Smooth muscle cell (in vitro differentiated cells): ENCODE measurements around the gene BEND6. TPM values are rescaled to one million over a fixed set of nuclear protein-coding genes. Genes with fewer than 3 reads are reported as not detected.

ENCODE experiments used
- DNase-seq: peaks from one replicate; lab custom pipeline; 2025; ENCODE audit not compliant: unreplicated experiment; lab: John Stamatoyannopoulos, UW
- H2AFZ ChIP-seq: fragments of 200-600 bp; sonication (generic); 2 replicates; pipeline ENCODE4 v1.6.0; 2016; ENCODE audit warnings: antibody characterized with exemption, low read depth, mild to moderate bottlenecking
- H3F3A ChIP-seq: fragments of 200-600 bp; sonication (generic); 2 replicates; pipeline ENCODE4 v1.6.0; 2017; ENCODE audit warnings: antibody characterized with exemption, low read depth
- H3K27ac ChIP-seq: fragments of 200-600 bp; sonication (generic); 2 replicates; pipeline ENCODE4 v1.5.1; 2016; ENCODE audit warnings: low read depth, mild to moderate bottlenecking
- H3K27me3 ChIP-seq: fragments of 200-600 bp; sonication (generic); 2 replicates; pipeline ENCODE4 v1.6.1; 2016; ENCODE audit warnings: low read depth, mild to moderate bottlenecking
- H3K36me3 ChIP-seq: fragments of 200-600 bp; sonication (generic); 2 replicates; pipeline ENCODE4 v1.5.1; 2016; ENCODE audit warnings: low read depth
- H3K4me1 ChIP-seq: fragments of 200-600 bp; sonication (generic); 2 replicates; pipeline ENCODE4 v1.5.1; 2016; ENCODE audit warnings: low read depth
- H3K4me2 ChIP-seq: fragments of 200-600 bp; sonication (generic); 2 replicates; pipeline ENCODE4 v1.6.0; 2016; ENCODE audit warnings: mild to moderate bottlenecking
- H3K4me3 ChIP-seq: fragments of 200-600 bp; sonication (generic); 2 replicates; pipeline ENCODE4 v1.5.1; 2016; ENCODE audit warnings: mild to moderate bottlenecking
- H3K79me2 ChIP-seq: fragments of 200-600 bp; sonication (generic); 2 replicates; pipeline ENCODE4 v1.6.0; 2016; ENCODE audit warnings: low read depth, mild to moderate bottlenecking
- H3K9ac ChIP-seq: fragments of 200-600 bp; sonication (generic); 2 replicates; pipeline ENCODE4 v1.6.0; 2016; ENCODE audit warnings: low read depth
- H3K9me3 ChIP-seq: fragments of 200-600 bp; sonication (generic); replicated peaks from 2 replicates; pipeline ENCODE4 v1.5.1; 2016; ENCODE audit warnings: low read depth
- H4K20me1 ChIP-seq: fragments of 200-600 bp; sonication (generic); 2 replicates; pipeline ENCODE4 v1.6.0; 2016; ENCODE audit warnings: low read depth
- WGBS: methylation state at CpG from one replicate; pipeline ENCODE4 v1.1.7; 2016; ENCODE audit warnings: low lambda C conversion rate; 5-methylcytosine and 5-hydroxymethylcytosine counted together
- polyA plus RNA-seq: library from polyadenylated mRNA; unstranded; fragments of >200 nt; fragmentation: Nextera tagmentation; extraction: Ambion mirVana; gene quantifications from 2 replicates; pipeline ENCODE4 v1.2.1, GENCODE V29; 2016
- total RNA-seq: library from RNA; depleted of rRNA; stranded (reverse); fragments of >200 nt; gene quantifications from 2 replicates; pipeline ENCODE4 v1.2.3, GENCODE V29; 2014
- TF ChIP-seq, protein P1 (sequence below): fragments of 200-600 bp; sonication (generic); IDR thresholded peaks from 2 replicates; pipeline ENCODE4 v1.5.1; 2017; ENCODE audit warnings: borderline replicate concordance, mild to moderate bottlenecking, antibody characterized with exemption; ENCODE audit not compliant: insufficient read depth, poor library complexity, severe bottlenecking

BEND6 gene
- total and polyA plus RNA-seq, 2 experiments from 2014 or later: 4.8 to 5.5 TPM

DNA sequence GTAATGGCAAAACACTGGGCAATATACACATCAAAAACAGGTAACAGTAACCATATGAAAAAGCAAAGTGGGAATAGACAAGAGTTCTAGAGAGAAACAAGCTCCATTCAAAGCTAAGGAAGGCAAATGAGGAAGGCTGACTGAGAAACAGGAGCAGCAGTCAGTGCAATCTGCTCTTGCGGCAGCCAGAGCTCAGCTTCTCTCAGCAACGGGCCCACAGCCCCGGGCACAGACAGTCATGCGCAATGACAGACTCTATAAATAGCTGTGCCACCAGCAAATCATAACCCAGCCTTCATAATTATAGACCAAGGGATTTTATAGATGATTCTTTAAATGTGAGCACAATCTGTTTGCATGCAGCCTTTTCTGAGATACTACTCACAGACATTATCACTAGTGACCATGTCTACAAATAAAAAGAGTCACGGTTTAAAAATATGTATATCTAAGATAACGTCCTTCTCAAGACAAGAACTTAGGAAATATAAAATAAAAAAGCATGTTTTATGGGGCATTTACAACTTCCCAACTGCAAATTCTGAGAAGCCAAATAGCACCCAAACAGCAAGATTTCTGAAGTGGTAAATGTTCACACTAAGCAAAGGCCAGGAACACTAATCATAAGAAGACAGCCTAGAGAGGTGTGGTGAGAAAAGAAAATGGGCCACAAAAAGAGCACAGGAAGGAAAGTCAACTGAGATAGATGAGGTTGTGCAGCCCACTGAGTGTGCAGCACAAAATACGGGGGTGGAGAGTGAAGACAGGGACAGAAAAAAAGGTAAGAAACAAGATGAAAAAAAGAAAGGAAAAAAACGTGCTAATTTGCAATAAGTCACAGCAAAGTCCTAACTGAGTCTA is 39.9 kb upstream of the BEND6 start:
- Histone ChIP-seq H3K4me3 (no peak overlapping the region), H3K36me3 (no peaks in the 10 kb centered on the region), H2AFZ (no peak overlapping the region), H3K27ac (peak overlapping the region; percentile 71), H4K20me1 (no peaks in the 10 kb centered on the region), H3K9me3 (no peaks in the 10 kb centered on the region), H3K27me3 (no peaks in the 10 kb centered on the region), H3K4me2 (peak overlapping the region; percentile 67), H3K9ac (no peak overlapping the region), H3K4me1 (peaks cover 19% of the 10 kb centered on the region), H3F3A (peaks cover 10% of the 10 kb centered on the region), H3K79me2 (no peaks in the 10 kb centered on the region)
- TF ChIP-seq, protein P1, sequence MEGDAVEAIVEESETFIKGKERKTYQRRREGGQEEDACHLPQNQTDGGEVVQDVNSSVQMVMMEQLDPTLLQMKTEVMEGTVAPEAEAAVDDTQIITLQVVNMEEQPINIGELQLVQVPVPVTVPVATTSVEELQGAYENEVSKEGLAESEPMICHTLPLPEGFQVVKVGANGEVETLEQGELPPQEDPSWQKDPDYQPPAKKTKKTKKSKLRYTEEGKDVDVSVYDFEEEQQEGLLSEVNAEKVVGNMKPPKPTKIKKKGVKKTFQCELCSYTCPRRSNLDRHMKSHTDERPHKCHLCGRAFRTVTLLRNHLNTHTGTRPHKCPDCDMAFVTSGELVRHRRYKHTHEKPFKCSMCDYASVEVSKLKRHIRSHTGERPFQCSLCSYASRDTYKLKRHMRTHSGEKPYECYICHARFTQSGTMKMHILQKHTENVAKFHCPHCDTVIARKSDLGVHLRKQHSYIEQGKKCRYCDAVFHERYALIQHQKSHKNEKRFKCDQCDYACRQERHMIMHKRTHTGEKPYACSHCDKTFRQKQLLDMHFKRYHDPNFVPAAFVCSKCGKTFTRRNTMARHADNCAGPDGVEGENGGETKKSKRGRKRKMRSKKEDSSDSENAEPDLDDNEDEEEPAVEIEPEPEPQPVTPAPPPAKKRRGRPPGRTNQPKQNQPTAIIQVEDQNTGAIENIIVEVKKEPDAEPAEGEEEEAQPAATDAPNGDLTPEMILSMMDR: no peak
- peak; percentile 14 for DNase-seq
- WGBS: 37% methylated on average over 8 of the region's 8 CpGs

DNA sequence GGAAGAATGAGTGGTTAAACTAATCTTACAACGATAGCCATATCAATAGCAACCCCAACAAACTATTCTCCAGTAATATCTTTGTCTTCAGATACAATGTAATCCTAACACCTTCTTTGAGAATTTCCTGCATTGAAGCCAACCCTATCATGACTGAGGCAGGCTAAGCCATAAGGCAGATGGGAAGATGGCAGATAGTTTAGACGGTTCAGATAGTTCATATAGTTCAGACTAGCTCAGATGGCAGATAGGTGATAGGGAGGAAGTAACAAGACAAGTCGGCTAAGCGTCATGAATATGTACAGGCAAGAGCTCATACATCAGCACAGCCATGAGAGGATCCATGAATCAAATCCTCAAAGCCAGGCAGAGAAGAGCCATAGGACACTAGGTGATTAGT is 39.1 kb upstream of the BEND6 start:
- H3F3A ChIP-seq: peaks cover 10% of the 10 kb centered on the region
- H3K36me3 ChIP-seq: no peaks in the 10 kb centered on the region
- no peak overlapping the region for H3K9ac ChIP-seq
- peaks cover 18% of the 10 kb centered on the region for H3K4me1 ChIP-seq
- no peaks in the 10 kb centered on the region for H3K27me3 ChIP-seq
- no peaks in the 10 kb centered on the region for H4K20me1 ChIP-seq
- no peak overlapping the region for H3K4me3 ChIP-seq
- WGBS: 83% methylated on average over 4 of the region's 4 CpGs
- no peak overlapping the region for H3K27ac ChIP-seq
- TF ChIP-seq, protein P1: no peak
- H2AFZ ChIP-seq: no peak overlapping the region
- no peaks in the 10 kb centered on the region for H3K79me2 ChIP-seq
- no peak overlapping the region for H3K4me2 ChIP-seq
- no peak for DNase-seq
- H3K9me3 ChIP-seq: no peaks in the 10 kb centered on the region

DNA sequence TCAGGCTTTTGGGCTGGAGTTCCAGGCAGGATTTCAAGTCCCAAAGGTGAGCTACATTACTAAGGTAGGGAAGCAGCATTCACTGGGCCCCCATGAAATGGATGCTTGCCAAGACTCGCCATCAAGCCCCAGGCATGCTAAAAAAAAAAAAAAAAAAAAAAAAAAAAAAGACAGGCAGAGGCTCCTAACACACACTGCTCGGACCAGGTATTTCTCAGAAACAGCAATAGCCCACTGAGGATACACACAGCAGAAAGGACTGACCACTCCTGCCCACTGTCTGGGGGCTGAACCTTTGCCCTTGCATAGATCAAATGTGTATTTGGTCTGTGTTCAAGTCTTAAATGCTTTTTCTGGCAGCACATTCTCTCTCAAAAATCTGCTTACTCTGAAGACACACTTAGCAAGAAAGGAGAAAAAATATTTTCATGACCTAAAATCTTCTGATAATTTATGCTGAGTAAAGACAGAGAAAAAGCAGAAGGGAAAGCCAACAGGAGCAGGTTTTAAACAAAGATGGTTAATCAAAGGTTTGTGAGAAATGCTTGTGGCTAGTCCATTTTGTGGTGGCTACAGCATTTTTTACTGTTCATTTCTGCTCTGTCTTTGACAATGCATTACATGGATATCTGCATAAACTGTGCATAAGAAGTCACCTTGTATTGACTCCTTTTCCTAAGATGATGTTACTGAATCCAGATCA is 37.9 kb upstream of the BEND6 start:
- peaks cover 10% of the 10 kb centered on the region for H3F3A ChIP-seq
- H3K4me3 ChIP-seq: no peak overlapping the region
- H3K27me3 ChIP-seq: no peaks in the 10 kb centered on the region
- H4K20me1 ChIP-seq: no peaks in the 10 kb centered on the region
- H3K79me2 ChIP-seq: no peaks in the 10 kb centered on the region
- WGBS: 78% methylated on average over 2 of the region's 2 CpGs
- peaks cover 6% of the 10 kb centered on the region for H3K4me1 ChIP-seq
- H3K9ac ChIP-seq: no peak overlapping the region
- no peaks in the 10 kb centered on the region for H3K9me3 ChIP-seq
- H3K4me2 ChIP-seq: no peak overlapping the region
- no peak for DNase-seq
- no peaks in the 10 kb centered on the region for H3K36me3 ChIP-seq
- H3K27ac ChIP-seq: no peak overlapping the region
- TF ChIP-seq, protein P1: no peak
- no peak overlapping the region for H2AFZ ChIP-seq
